GM12874 (cell line): ENCODE data around the gene PTPRG.
A peak's percentile ranks its signal among the peaks of the same experiment; 100 is the strongest.

Source experiments
- TF ChIP-seq, protein P1 (sequence below): IDR thresholded peaks from 2 replicates; pipeline ENCODE4 v1.5.1; 2011; ENCODE audit warnings: low read depth, mild to moderate bottlenecking, control low read depth, low read length, moderate library complexity; ENCODE audit not compliant: insufficient read depth

The PTPRG gene

GRCh38 chr3:62329971-62330370, 768.6 kb downstream of the PTPRG start:
- TF ChIP-seq, protein P1, sequence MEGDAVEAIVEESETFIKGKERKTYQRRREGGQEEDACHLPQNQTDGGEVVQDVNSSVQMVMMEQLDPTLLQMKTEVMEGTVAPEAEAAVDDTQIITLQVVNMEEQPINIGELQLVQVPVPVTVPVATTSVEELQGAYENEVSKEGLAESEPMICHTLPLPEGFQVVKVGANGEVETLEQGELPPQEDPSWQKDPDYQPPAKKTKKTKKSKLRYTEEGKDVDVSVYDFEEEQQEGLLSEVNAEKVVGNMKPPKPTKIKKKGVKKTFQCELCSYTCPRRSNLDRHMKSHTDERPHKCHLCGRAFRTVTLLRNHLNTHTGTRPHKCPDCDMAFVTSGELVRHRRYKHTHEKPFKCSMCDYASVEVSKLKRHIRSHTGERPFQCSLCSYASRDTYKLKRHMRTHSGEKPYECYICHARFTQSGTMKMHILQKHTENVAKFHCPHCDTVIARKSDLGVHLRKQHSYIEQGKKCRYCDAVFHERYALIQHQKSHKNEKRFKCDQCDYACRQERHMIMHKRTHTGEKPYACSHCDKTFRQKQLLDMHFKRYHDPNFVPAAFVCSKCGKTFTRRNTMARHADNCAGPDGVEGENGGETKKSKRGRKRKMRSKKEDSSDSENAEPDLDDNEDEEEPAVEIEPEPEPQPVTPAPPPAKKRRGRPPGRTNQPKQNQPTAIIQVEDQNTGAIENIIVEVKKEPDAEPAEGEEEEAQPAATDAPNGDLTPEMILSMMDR = no peak

DNA sequence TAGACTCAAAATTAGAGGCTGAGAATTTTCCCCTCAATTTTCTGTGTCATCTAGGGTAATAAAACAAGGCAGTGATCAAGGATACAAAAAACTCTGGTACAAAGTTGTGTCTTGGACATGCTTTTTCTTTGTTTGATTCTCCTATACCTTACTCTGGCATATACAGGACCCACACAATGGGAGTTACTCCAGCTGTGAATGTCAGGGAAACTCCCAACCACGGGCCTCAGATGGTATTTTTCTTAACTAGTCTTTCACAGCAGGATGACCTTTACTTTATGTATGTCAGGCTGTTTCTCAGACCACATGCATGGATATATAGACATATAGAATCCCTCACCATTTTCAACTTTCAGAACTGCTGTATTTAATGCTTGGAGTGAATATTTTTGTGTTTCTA, 770.6 kb downstream of the PTPRG start:
- TF ChIP-seq, protein P1 = no peak

DNA sequence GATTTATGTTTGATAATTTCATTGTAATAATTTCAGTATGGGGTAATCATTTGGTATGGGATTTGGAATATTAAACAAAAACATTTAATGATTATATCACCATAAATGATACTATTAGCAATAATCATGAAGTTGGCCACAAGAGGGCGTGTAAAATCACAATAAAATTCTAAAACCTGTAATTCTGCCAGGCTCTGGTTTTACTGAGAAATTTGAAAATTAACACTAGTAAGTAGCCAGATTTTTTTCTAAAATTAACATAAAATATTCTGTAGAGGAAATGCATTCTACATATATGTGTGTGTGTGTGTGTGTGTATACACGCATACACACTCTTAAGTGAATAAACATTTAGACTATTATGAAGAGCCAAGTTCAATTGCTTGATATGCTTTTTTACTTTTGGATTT, 771.5 kb downstream of the PTPRG start:
- TF ChIP-seq, protein P1 = peak; percentile 15; the same call in 1 of the 2 replicates

DNA sequence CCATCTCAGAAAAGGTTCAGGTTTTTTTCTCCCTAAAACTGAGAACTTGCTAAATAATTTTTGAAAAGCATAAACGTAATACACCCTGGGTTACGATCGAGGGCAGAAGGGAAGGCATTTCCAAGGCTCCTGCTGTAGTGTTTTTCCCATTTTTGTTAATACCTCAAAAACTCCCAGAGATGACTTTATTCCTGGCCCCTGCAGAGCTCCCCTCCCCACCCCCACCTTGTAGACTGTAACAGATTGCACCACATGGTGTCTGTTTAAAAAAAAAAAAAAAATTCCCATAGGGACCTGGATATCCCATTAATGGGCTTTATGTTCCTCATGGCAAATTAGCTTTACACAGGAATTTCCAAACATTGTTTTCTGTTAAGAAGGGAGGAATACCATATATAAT, 773.8 kb downstream of the PTPRG start:
- TF ChIP-seq, protein P1 = no peak

DNA sequence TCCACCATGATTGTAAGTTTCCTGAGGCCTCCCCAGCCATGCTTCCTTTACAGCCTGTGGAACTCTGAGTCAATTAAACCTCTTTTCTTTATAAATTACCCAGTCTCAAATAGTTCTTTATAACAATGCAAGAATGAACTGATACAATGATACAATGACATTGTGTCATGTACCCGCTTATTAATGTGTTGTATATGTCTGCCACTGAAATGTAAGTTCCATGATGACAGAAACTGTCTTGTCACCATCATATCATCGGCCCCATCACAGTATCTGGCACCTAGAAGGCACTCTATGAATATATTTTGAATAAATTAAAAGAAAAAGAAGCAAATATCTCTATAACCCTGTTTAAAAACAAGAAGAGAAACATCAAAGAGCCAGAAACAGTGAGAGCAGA, 782.4 kb downstream of the PTPRG start:
- TF ChIP-seq, protein P1 = no peak
